Karpas-422 (cell line): ENCODE results near the gene RPL9. TPM values are rescaled to one million over a fixed set of nuclear protein-coding genes. Genes with fewer than 3 reads are reported as not detected.

Source experiments
- DNase-seq: peaks from one replicate; pipeline ENCODE4 v3.0.0-alpha.2; 2015
- H2AFZ ChIP-seq: fragments of 200-600 bp; sonication (generic); 2 replicates; pipeline ENCODE4 v1.6.1; 2014; ENCODE audit warnings: antibody characterized with exemption, low read length, mixed read lengths
- H3K27ac ChIP-seq: fragments of 200-600 bp; sonication (generic); 2 replicates; pipeline ENCODE4 v1.5.1; 2014; ENCODE audit warnings: mild to moderate bottlenecking, low read length, moderate library complexity
- H3K27me3 ChIP-seq: fragments of 200-600 bp; sonication (generic); 2 replicates; pipeline ENCODE4 v1.6.1; 2014; ENCODE audit warnings: low read length, mixed read lengths
- H3K36me3 ChIP-seq: fragments of 200-600 bp; sonication (generic); 2 replicates; pipeline ENCODE4 v1.6.1; 2014; ENCODE audit warnings: low read length, mixed read lengths; ENCODE audit not compliant: insufficient read depth
- H3K4me1 ChIP-seq: fragments of 200-600 bp; sonication (generic); 2 replicates; pipeline ENCODE4 v1.6.1; 2014; ENCODE audit warnings: mild to moderate bottlenecking, low read length, mixed read lengths
- H3K4me2 ChIP-seq: fragments of 200-600 bp; sonication (generic); 2 replicates; pipeline ENCODE4 v1.6.1; 2014; ENCODE audit warnings: low read length, low read depth, mild to moderate bottlenecking; ENCODE audit not compliant: poor library complexity, severe bottlenecking
- H3K4me3 ChIP-seq: fragments of 200-600 bp; sonication (generic); 2 replicates; pipeline ENCODE4 v1.5.1; 2014; ENCODE audit warnings: mild to moderate bottlenecking, antibody characterized with exemption, low read length, mixed read lengths
- H3K79me2 ChIP-seq: fragments of 200-600 bp; sonication (generic); 2 replicates; pipeline ENCODE4 v1.6.1; 2014; ENCODE audit warnings: mild to moderate bottlenecking, low read length, mixed read lengths
- H3K9ac ChIP-seq: fragments of 200-600 bp; sonication (generic); 2 replicates; pipeline ENCODE4 v1.6.0; 2014; ENCODE audit warnings: low read length
- H3K9me2 ChIP-seq: fragments of 200-600 bp; sonication (generic), shearing (Covaris generic); replicated peaks from 2 replicates; pipeline ENCODE4 v1.6.0; 2014; ENCODE audit warnings: mild to moderate bottlenecking, low read length, moderate library complexity; ENCODE audit not compliant: insufficient read depth
- H3K9me3 ChIP-seq: fragments of 300-700, 200-600 bp; sonication (generic); 2 replicates; pipeline ENCODE4 v1.6.1; 2014; ENCODE audit warnings: low read length, mixed read lengths
- H4K20me1 ChIP-seq: fragments of 200-600 bp; sonication (generic); 2 replicates; pipeline ENCODE4 v1.6.1; 2014; ENCODE audit warnings: mild to moderate bottlenecking, antibody characterized with exemption, low read length, low read depth; ENCODE audit not compliant: insufficient read depth
- total RNA-seq: library from RNA; depleted of rRNA; stranded (reverse); fragments of >200 nt; shearing (Covaris generic); gene quantifications from 2 replicates; pipeline ENCODE4 v1.2.3, GENCODE V29; 2014; ENCODE audit warnings: low replicate concordance

Gene RPL9
- total RNA-seq, 1 experiment from 2014 or later: 3,556 TPM

GRCh38 chr4:39495446-39496213 is 36.9 kb upstream of the RPL9 start:
- no peak overlapping the region for H2AFZ ChIP-seq
- no peak for DNase-seq
- H3K79me2 ChIP-seq: no peaks in the 10 kb centered on the region
- no peaks in the 10 kb centered on the region for H3K9me2 ChIP-seq
- H3K4me2 ChIP-seq: no peak overlapping the region
- no peak overlapping the region for H3K9ac ChIP-seq
- H3K9me3 ChIP-seq: no peaks in the 10 kb centered on the region
- no peaks in the 10 kb centered on the region for H3K4me1 ChIP-seq
- H3K4me3 ChIP-seq: no peak overlapping the region
- H3K27me3 ChIP-seq: no peaks in the 10 kb centered on the region
- H3K36me3 ChIP-seq: peaks cover 15% of the 10 kb centered on the region; the same call in 1 of the 2 replicates
- no peaks in the 10 kb centered on the region for H4K20me1 ChIP-seq
- no peak overlapping the region for H3K27ac ChIP-seq

GRCh38 chr4:39494354-39494753 is 35.6 kb upstream of the RPL9 start:
- DNase-seq: no peak
- no peak overlapping the region for H3K27ac ChIP-seq
- H3K36me3 ChIP-seq: peaks cover 12% of the 10 kb centered on the region; the same call in 1 of the 2 replicates
- H3K9me2 ChIP-seq: no peaks in the 10 kb centered on the region
- no peaks in the 10 kb centered on the region for H3K9me3 ChIP-seq
- no peaks in the 10 kb centered on the region for H4K20me1 ChIP-seq
- H3K4me3 ChIP-seq: no peak overlapping the region
- no peak overlapping the region for H3K9ac ChIP-seq
- H3K4me1 ChIP-seq: no peaks in the 10 kb centered on the region
- H2AFZ ChIP-seq: no peak overlapping the region
- no peak overlapping the region for H3K4me2 ChIP-seq
- no peaks in the 10 kb centered on the region for H3K27me3 ChIP-seq
- no peaks in the 10 kb centered on the region for H3K79me2 ChIP-seq

- Histone ChIP-seq H3K4me3 (no peak overlapping the region), H3K27ac (no peak overlapping the region), H3K27me3 (no peaks in the 10 kb centered on the region), H3K4me1 (no peaks in the 10 kb centered on the region), H3K9ac (no peak overlapping the region), H3K36me3 (no peaks in the 10 kb centered on the region), H2AFZ (no peak overlapping the region), H3K4me2 (no peak overlapping the region), H3K9me2 (no peaks in the 10 kb centered on the region), H4K20me1 (no peaks in the 10 kb centered on the region), H3K79me2 (no peaks in the 10 kb centered on the region), H3K9me3 (no peaks in the 10 kb centered on the region)
- no peak for DNase-seq
Measured at GRCh38 chr4:39490322-39490721, 31.6 kb upstream of the RPL9 start.

GRCh38 chr4:39486221-39486804 is 27.6 kb upstream of the RPL9 start:
- H3K4me2 ChIP-seq: no peak overlapping the region
- H3K9me3 ChIP-seq: no peaks in the 10 kb centered on the region
- no peak overlapping the region for H2AFZ ChIP-seq

GRCh38 chr4:39484582-39485272 is 26.0 kb upstream of the RPL9 start:
- Histone ChIP-seq H2AFZ (no peak overlapping the region), H3K27ac (no peak overlapping the region), H3K4me1 (no peaks in the 10 kb centered on the region), H3K36me3 (no peaks in the 10 kb centered on the region), H3K9me3 (no peaks in the 10 kb centered on the region), H3K9me2 (no peaks in the 10 kb centered on the region), H3K9ac (no peak overlapping the region), H3K79me2 (no peaks in the 10 kb centered on the region), H4K20me1 (no peaks in the 10 kb centered on the region), H3K27me3 (no peaks in the 10 kb centered on the region), H3K4me3 (no peak overlapping the region), H3K4me2 (no peak overlapping the region)
- DNase-seq: no peak

More at GRCh38 chr4:39486221-39486804, 27.6 kb upstream of the RPL9 start:
- no peaks in the 10 kb centered on the region for H4K20me1 ChIP-seq
- H3K9me2 ChIP-seq: no peaks in the 10 kb centered on the region
- DNase-seq: no peak
- no peaks in the 10 kb centered on the region for H3K36me3 ChIP-seq
- no peak overlapping the region for H3K27ac ChIP-seq
- no peak overlapping the region for H3K9ac ChIP-seq
- no peaks in the 10 kb centered on the region for H3K79me2 ChIP-seq
- H3K4me1 ChIP-seq: no peaks in the 10 kb centered on the region
- no peak overlapping the region for H3K4me3 ChIP-seq
- H3K27me3 ChIP-seq: no peaks in the 10 kb centered on the region

- 0 out of 2 replicates have a peak, but pooled peaks cover 4% of the 10 kb centered on the region for H3K36me3 ChIP-seq
- no peak overlapping the region for H3K4me3 ChIP-seq
- H3K79me2 ChIP-seq: no peaks in the 10 kb centered on the region
- H3K4me2 ChIP-seq: no peak overlapping the region
- no peaks in the 10 kb centered on the region for H3K9me3 ChIP-seq
- H3K9me2 ChIP-seq: no peaks in the 10 kb centered on the region
- H3K27me3 ChIP-seq: no peaks in the 10 kb centered on the region
- H3K27ac ChIP-seq: no peak overlapping the region
- no peak for DNase-seq
- H3K4me1 ChIP-seq: no peaks in the 10 kb centered on the region
- H3K9ac ChIP-seq: no peak overlapping the region
- H4K20me1 ChIP-seq: no peaks in the 10 kb centered on the region
- H2AFZ ChIP-seq: no peak overlapping the region
Measured at GRCh38 chr4:39480902-39481695, 22.4 kb upstream of the RPL9 start.

- Histone ChIP-seq H3K27ac (no peak overlapping the region), H3K9me2 (no peaks in the 10 kb centered on the region), H3K27me3 (no peaks in the 10 kb centered on the region), H3K4me2 (no peak overlapping the region), H3K4me1 (no peaks in the 10 kb centered on the region), H3K36me3 (0 out of 2 replicates have a peak, but pooled peaks cover 4% of the 10 kb centered on the region), H3K79me2 (no peaks in the 10 kb centered on the region), H2AFZ (no peak overlapping the region), H3K9me3 (no peaks in the 10 kb centered on the region), H4K20me1 (no peaks in the 10 kb centered on the region), H3K9ac (no peak overlapping the region), H3K4me3 (no peak overlapping the region)
- no peak for DNase-seq
Measured at GRCh38 chr4:39480251-39480650, 21.5 kb upstream of the RPL9 start.
